HG03159 (cell line): ENCODE results near the gene TEKT2.

Experiments used
- ATAC-seq: cut with Tn5 transposase; IDR thresholded peaks from one replicate; pipeline ENCODE4 v1.9.1; 2021; ENCODE audit warnings: mild to moderate bottlenecking, moderate library complexity; ENCODE audit not compliant: unreplicated experiment

The TEKT2 gene

DNA sequence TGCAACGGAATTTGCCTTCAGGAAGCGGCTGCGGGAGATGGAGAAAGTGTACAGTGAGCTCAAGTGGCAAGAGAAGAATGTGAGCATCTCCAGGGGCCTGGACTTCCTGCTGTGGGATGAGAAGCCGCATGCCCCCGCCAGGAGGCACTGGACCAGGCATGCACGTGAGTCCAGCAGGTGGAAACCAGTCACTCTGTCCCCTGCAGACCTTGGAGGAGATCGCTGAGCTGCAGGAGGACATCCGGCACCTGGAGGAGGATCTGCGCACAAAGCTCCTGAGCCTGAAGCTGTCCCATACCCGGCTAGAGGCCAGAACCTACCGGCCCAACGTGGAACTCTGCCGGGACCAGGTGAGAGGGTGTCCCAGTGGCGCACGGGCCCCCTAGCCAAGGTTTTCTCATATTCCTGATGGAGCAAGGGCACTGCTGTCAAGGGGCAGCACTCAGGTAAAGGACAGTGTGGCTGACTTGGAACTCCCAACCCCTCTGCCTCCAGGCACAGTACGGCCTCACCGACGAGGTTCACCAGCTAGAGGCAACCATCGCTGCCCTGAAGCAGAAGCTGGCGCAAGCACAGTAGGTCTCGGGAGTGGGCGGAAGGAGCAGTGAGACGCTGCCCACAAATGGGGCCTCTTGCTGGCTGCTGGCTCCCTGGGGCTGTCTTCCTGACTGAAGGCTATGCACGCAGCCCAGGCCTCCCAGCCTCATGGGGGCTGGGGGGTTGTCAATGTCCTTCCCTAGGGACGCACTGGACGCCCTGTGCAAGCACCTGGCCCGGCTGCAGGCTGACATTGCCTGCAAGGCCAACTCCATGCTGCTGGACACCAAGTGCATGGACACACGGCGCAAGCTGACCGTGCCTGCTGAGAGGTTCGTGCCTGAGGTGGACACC lies 3.6 kb downstream of the TEKT2 start:
- ATAC-seq = no peak

DNA sequence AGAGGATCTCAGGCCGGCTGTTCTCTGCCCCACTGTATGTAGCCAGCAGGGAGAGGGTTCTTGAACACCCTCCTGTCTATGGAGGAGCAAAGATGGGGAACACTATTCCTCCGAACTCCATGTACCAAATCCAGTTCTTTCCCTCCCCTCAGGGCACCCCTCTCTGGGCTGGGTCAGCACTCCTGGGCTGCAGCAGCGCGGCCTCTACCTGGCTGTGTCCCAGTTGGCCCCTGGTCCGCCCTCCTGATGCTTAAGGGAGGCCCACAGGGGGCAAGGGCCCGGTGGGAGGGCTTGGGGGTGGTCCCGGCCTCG lies 4.3 kb downstream of the TEKT2 start:
- no peak for ATAC-seq

DNA sequence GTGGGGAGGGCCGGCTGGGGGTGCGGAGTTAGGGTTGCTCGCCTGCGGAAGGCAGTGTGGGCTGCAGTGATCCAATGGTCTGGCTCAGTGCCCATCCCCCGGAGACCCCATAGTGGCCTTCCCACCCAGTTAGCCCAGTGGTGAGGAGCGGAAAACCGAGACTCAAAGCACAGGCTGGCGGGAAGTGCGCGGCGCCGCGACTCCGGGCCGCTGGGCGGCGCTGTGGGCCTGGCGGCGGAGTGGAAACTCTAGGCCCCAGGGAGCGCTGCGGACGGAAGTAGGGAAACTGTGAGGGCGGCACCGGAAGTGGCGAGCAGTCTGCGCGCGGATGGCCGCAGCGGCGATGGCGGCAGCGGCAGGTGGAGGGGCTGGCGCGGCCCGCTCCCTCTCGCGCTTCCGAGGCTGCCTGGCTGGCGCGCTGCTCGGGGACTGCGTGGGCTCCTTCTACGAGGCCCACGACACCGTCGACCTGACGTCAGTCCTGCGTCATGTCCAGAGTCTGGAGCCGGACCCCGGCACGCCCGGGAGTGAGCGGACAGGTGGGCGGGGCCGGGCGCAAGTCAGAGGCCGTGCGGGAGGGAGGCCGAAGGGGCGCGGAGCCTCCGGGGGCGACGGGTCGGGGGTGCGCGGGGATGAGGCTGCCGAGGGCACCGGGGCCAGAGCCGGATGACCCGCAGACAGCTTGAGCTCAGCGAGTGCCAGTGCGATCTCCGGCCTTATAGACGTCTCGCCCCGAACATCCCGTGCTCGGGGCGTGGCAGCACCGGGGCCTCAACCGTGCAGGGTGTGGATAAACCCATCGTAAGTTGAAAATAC lies 4.9 kb downstream of the TEKT2 start, which contains the start of gene ADPRS:
Gene ADPRS, plus strand, starts transcription at position 316 of the 816 bp plus-strand sequence. Its CDS starts 13 bp downstream, at position 329.
- peak; percentile 66 for ATAC-seq

DNA sequence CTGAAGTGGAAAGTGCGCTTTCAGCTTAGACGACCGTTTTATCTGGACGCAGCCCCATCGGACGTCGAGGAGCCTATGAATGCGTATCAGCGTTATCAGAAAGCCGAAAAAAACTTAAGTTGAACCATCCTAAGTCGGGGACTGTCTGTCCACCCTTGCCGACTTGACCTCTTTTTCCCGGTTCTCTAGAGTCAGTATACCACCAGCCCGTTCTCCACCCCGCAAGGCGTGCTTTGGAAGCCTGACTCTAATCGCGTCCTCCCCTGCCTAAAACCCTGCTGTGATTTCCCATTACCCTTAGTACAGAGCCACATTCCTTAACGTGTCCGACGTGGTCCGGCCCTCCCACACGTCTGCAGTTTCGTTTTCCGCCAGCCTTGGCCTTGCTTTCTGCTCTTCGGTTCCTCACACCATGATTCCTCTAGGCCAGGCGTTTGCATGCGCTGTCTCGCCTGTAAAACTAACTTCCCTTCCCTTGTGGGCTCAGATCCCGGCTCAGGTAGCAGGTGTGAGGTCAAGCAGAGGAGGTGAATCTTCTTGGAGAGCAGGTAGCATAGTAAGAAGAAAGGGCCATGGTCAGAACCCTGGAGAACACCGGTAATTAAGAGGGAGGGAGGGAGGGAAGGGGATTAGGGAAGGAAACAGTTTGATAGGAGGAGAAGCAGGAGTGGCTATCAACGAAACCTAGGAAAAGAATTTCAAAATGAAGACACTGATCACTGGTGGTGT lies 5.7 kb downstream of the TEKT2 start:
- peak; percentile 2 for ATAC-seq

DNA sequence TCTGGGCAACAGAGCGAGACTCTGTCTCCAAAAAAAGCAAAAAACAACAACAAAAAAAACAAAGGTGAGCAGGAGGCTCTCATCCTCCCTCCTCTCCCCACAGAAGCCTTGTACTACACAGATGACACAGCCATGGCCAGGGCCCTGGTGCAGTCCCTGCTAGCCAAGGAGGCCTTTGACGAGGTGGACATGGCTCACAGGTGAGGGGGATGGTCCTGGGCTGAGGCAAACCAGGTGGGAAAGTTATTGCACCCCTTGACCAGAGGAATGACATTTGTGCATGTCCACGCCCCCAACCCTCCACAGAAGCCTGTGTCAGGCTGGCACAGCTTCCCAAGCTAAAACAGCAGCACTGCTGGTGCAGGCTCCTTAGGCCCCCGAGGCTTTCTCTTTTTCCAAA lies 7.2 kb downstream of the TEKT2 start:
- ATAC-seq = no peak

- ATAC-seq = no peak
Observed at GRCh38 chr1:36091698-36092097, 7.8 kb downstream of the TEKT2 start.

GRCh38 chr1:36092166-36092797 lies 8.4 kb downstream of the TEKT2 start:
- no peak for ATAC-seq

GRCh38 chr1:36092798-36093185 lies 8.9 kb downstream of the TEKT2 start:
- no peak for ATAC-seq

- no peak for ATAC-seq
Observed at GRCh38 chr1:36093226-36093625, 9.3 kb downstream of the TEKT2 start.

DNA sequence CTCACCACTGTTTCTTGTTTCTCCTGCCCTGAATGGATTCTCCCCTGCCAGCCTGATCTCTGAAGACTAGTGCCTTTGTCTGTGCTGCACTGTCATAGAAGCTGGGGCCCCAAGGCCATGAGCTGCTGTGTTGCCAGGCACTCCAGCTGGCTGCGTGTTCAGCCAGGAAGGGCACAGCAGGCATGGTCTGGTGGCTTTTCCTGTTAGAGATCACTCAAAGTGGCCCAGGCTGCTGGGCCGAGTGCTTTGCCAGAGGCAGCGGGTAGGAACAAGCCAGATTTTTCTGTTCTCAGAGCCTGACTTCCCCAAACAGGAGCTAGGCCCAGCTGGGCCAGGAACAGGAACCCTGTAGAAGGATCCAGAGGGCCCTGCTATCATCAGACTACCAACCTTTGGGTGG lies 10.0 kb downstream of the TEKT2 start:
- no peak for ATAC-seq

GRCh38 chr1:36094621-36095061 lies 10.7 kb downstream of the TEKT2 start:
- no peak for ATAC-seq

- ATAC-seq = no peak
Observed at GRCh38 chr1:36095760-36096405, 12.0 kb downstream of the TEKT2 start.

DNA sequence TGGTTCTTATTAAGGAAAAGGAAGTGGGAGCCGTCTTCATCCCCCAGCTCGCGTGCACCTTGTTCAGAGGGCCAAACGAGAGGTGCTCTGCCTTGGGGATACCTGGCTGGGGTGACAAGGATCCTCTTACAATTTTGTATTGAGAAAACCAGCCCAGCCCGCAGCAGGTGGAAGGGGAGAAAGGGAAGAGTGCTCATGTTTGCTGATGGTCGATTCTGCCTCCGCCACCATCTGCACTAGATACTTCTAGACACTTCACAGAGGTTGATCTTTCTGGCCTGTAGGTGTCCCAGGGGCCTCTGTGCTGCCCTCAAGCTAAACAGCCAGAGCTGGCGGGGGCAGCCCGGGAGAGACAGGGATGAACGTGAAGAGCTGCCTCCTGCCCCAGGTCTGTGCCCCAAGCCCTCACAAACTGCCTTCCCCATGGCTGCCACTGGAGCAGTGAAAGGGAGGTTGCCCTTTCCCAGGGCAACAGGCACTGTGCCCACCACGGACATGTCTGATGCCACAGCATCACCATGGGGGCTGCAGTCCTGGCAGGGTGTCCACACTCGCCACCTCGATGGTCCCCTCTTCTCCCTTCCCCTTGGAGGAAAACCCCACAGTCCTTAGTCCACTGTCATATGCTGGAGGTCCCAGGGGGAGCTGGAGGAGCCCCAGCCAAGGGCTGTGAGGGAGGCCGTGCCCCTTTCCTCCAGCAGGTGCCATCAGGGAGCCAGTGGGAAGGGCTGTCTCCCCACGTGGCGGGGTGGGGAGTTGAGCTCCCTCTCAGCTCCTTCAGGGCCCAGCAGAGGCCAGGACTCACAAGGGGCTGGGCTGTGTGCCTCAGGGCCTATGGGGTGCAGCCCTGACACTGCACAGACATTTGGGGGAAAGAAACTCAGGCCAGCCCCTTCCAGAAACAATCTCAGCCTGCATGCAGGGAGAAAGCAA lies 12.9 kb downstream of the TEKT2 start:
- no peak for ATAC-seq

- ATAC-seq = no peak
Observed at GRCh38 chr1:36097693-36098585, 14.0 kb downstream of the TEKT2 start.

DNA sequence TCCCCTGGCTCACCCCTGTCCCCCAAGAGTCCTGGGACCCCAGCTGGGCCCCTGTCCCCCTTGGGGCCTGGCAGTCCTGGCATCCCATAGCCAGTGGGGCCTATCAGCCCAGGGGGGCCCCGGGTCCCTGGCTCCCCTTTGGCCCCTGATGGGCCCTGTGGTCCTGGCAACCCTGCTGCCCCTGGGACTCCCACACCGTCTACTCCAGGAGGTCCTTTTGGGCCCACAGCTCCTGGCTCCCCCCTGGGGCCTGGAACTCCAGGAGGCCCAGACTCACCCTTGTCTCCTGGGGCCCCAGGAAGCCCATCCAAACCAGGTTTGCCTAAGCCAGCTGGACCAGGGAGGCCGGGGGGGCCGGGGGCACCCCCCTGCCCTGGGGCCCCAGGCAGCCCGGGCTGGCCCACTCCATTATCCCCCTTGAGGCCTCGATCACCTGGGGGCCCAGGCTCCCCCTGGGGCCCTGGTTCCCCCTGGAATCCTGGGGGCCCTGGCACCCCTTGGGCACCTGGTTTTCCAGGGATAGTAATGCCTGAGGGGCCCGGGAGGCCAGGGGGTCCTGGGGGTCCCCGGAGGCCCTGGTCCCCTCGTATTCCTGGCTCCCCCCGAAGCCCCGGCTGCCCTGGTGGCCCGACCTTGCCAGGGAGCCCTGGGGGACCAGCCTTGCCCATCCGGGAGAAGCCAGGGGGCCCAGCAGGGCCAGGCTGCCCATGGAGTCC lies 14.9 kb downstream of the TEKT2 start:
- no peak for ATAC-seq

DNA sequence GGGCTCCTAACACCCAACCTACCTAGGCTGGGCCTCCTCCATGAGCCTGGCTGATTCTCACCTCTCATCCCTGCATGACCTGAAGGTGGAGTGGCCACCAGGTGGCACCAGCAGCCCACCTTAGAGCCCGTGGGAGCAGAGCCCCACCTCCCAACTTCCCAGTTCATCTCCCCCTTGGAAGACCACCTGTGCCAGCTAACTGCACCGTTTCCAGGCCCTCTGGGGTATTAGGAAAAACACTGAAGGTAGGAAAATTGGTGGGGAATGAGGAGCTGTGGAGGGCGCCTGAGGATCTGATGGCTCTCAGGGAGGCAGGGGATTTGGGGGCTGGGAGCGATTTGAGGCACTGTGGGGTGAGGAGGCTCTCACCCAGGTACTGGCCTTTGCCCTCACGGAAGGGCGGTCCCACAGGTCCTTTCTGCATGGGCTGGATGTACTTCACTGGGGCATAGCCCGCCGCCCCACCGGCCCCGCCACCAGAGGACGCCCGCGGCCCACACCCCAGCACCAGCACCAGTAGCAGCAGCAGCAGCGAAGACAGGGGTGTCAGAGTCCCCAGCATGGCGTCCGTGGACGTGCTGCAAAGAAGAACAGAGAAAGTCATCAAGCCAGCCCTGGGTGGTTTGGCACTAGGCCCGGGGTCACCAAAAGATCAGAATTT lies 15.9 kb downstream of the TEKT2 start:
- ATAC-seq = no peak

- no peak for ATAC-seq
Observed at GRCh38 chr1:36100376-36100775, 16.5 kb downstream of the TEKT2 start.
